ENCODE results near the gene CMTR1.
"Not testable (repeated sequence)": the region's sequence is repeated elsewhere in the genome, so short reads cannot be mapped to it uniquely, and the experiment has no call there.

The CMTR1 gene

GRCh38 chr6:37499433-37500293 lies 66.6 kb downstream of the CMTR1 start, which contains the start of gene CCDC167 (continued):
- TF ChIP-seq OVOL3 (tag by site-specific recombination; IDR thresholded peaks at IDR 0.05) (no peak), ZNF37A (tag by site-specific recombination; IDR thresholded peaks at IDR 0.05) (no peak)

GRCh38 chr6:37500294-37500608 lies 67.2 kb downstream of the CMTR1 start:
- POLR2A ChIA-PET: interaction anchor here (1.3 to 1.4 kb wide), 2 partner anchors 9 to 67 kb away, joined by 5 to 10 read pairs; partner anchors contain the start of gene CMTR1
- CTCF ChIA-PET: interaction anchor here (0.6 to 1.1 kb wide), 3 partner anchors 9 to 108 kb away, joined by 3 to 4 read pairs (median 3); no protein-coding TSS in a partner anchor
- Histone ChIP-seq H3K36me3 (ENCODE audit: control insufficient read depth in 2 of 2, insufficient read depth in 1 of 2, low read length in 2 of 2) (no peaks in the 10 kb centered on the region), H3K27ac (ENCODE audit: extremely low read depth, low read depth, low read length) (no peak overlapping the region; the same call in 1 of the 2 replicates), H3K9me3 (ENCODE audit: control insufficient read depth, insufficient read depth, low read depth, low read length) (no peaks in the 10 kb centered on the region), H3K4me1 (ENCODE audit: control insufficient read depth, insufficient read depth, low read length) (no peaks in the 10 kb centered on the region), H3K4me3 (ENCODE audit: low read depth, low read length) (no peak overlapping the region)
- TF ChIP-seq ZNF324 (tag by site-specific recombination; IDR thresholded peaks at IDR 0.05) (0 out of 2 replicates have a peak, but pooled peaks have one; percentile 7), HOXD13 (CRISPR knock-in tag; IDR thresholded peaks at IDR 0.05; ENCODE audit: borderline replicate concordance) (no peak), ZNF488 (tag by site-specific recombination; IDR thresholded peaks at IDR 0.05) (no peak), ZNF391 (tag by site-specific recombination; IDR thresholded peaks at IDR 0.05; ENCODE audit: borderline replicate concordance, low read depth) (no peak), ZNF48 (tag by site-specific recombination; IDR thresholded peaks at IDR 0.05) (no peak), FEZF1 (tag by site-specific recombination; IDR thresholded peaks at IDR 0.05) (no peak), SP3 (tag by site-specific recombination; IDR thresholded peaks at IDR 0.05) (no peak)

GRCh38 chr6:37500904-37501303 lies 67.9 kb downstream of the CMTR1 start:
- TF ChIP-seq SP2 (tag by site-specific recombination; IDR thresholded peaks at IDR 0.05): peak; percentile 43
- not testable (repeated sequence) for H3K36me3 ChIP-seq (ENCODE audit: control insufficient read depth in 2 of 2, insufficient read depth in 1 of 2, low read length in 2 of 2); H3K4me1 ChIP-seq (ENCODE audit: control insufficient read depth, insufficient read depth, low read length); H3K9me3 ChIP-seq (ENCODE audit: control insufficient read depth, insufficient read depth, low read depth, low read length); H3K4me3 ChIP-seq (ENCODE audit: low read depth, low read length); H3K27ac ChIP-seq (ENCODE audit: extremely low read depth, low read depth, low read length)
- POLR2A ChIA-PET: interaction anchor here (1.0 to 1.4 kb wide), 2 partner anchors 10 to 48 kb away, joined by 3 to 10 read pairs; no protein-coding TSS in a partner anchor
- CTCF ChIA-PET: interaction anchor here (0.8 kb wide), 1 partner anchor 10 kb away, joined by 3 read pairs; no protein-coding TSS in a partner anchor

GRCh38 chr6:37501632-37502491 lies 68.8 kb downstream of the CMTR1 start:
- Histone ChIP-seq H3K27ac (ENCODE audit: extremely low read depth, low read depth, low read length) (no peak overlapping the region), H3K4me3 (ENCODE audit: low read depth, low read length) (no peak overlapping the region), H3K9me3 (ENCODE audit: control insufficient read depth, insufficient read depth, low read depth, low read length) (no peaks in the 10 kb centered on the region), H3K36me3 (ENCODE audit: control insufficient read depth in 2 of 2, insufficient read depth in 1 of 2, low read length in 2 of 2) (no peaks in the 10 kb centered on the region), H3K4me1 (ENCODE audit: control insufficient read depth, insufficient read depth, low read length) (no peaks in the 10 kb centered on the region)
- POLR2A ChIA-PET: interaction anchor here (0.6 to 1.0 kb wide), 2 partner anchors 49 to 52 kb away, joined by 3 to 4 read pairs; no protein-coding TSS in a partner anchor
- TF ChIP-seq ZNF48 (tag by site-specific recombination; IDR thresholded peaks at IDR 0.05) (no peak), MYNN (tag by site-specific recombination; IDR thresholded peaks at IDR 0.05; ENCODE audit: borderline replicate concordance) (no peak), SP7 (tag by site-specific recombination; IDR thresholded peaks at IDR 0.05) (no peak), ZNF626 (tag by site-specific recombination; IDR thresholded peaks at IDR 0.05) (no peak), ZNF768 (tag by site-specific recombination; IDR thresholded peaks at IDR 0.05) (no peak), ZBTB6 (tag by site-specific recombination; IDR thresholded peaks at IDR 0.05) (no peak)
- CTCF ChIA-PET: interaction anchor here (2.3 kb wide), 1 partner anchor 10 kb away, joined by 5 read pairs; no protein-coding TSS in a partner anchor
